HuH-7 (cell line): ENCODE results near the gene OR2A2.
"Not testable (repeated sequence)": the region's sequence is repeated elsewhere in the genome, so short reads cannot be mapped to it uniquely, and the experiment has no call there.

Source experiments
- DNase-seq: peaks from one replicate; pipeline ENCODE4 v3.0.0; 2011; ENCODE audit warnings: low spot score

The OR2A2 gene, protein sequence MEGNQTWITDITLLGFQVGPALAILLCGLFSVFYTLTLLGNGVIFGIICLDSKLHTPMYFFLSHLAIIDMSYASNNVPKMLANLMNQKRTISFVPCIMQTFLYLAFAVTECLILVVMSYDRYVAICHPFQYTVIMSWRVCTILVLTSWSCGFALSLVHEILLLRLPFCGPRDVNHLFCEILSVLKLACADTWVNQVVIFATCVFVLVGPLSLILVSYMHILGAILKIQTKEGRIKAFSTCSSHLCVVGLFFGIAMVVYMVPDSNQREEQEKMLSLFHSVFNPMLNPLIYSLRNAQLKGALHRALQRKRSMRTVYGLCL

DNA sequence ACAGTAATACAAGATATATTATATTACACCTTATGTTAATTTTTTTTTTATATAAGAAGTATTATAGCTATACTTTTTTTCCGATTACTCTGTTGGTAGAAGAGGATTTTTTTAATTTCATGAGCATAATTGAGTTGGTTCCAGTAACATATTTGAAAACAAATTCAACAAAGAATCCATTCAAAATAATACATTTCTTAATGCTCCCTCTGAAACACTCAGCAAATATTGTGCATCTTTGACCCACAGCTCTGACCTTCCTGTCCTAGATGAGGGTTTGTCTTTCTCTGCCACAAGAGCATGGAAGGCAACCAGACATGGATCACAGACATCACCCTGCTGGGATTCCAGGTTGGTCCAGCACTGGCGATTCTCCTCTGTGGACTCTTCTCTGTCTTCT lies at the start of gene OR2A2:
Gene OR2A2 (plus strand): TSS at position 301 of the 400 bp plus-strand sequence. CDS start 0 bp downstream, at position 301.
- no peak for DNase-seq

DNA sequence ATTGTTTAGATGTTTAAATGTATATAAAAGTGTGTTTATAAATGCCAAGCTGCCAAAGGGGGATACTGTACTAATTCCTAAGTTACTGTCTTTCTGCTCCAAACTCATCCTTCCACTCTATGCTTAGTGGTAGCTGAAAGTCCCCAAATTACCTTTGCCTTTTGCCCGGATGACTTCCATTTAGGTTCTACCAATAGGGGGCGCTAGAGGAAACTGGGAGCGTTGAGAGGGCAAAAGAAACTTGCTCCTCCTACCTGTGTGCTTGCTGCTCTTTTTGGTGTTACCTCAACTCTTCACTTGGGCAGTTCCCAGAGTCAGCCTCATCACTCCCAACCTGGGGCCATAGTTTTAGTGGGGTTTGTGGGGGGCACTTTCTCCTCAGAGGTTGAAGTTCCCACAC lies 45.7 kb upstream of the OR2A2 start:
- no peak for DNase-seq

GRCh38 chr7:144069511-144069910 lies 39.9 kb upstream of the OR2A2 start, which contains the start of gene OR2A25:
OR2A25 (plus strand) TSS chr7:144069811; CDS start chr7:144074220, 4,409 bp downstream.
- no peak for DNase-seq

DNA sequence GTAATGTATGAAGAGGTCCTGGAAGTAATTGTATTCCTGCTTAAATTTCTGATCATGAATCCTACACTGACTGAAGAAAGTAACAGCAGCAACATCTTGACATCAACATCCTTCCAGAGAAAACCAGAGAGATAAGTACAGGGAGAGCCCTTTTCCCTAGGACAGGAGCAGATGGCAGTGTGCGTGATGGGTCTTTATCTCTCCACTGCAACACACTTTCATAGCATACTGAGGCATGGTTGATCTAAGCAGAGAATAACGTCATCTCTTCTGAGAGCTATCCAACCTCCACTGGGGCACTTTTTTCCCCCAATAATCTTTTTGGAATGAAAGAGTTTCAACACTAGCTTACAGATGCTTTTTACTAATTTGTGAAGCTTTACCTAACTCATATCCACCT lies 39.4 kb upstream of the OR2A2 start:
- no peak for DNase-seq

GRCh38 chr7:144074374-144074773 lies 35.0 kb upstream of the OR2A2 start:
- DNase-seq, result no peak

DNA sequence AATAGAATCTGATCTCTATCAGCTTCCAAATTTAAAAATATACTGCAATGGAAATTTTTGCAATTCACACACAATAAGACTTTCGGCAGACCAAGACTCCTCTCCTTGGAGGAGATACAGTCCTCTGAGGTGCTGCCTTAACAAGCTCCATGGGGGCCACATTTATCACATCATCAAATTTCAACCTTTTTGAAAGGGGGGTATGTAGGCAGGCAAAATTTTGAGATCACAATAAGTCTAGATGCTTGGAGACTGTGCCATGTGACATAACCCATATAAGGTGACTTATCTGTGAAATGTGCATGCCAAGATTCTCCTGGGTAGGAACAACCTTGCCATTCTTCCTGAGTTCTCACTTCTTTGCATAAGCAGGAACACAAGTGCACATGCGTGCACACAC lies 23.4 kb upstream of the OR2A2 start, which contains the start of gene OR2A12:
Gene OR2A12 (plus strand): TSS at position 301 of the 400 bp plus-strand sequence. CDS start 8,830 bp downstream, outside the sequence.
- DNase-seq, result no peak

- DNase-seq, result no peak
These were observed 22.7 kb upstream of the OR2A2 start for GRCh38 chr7:144086730-144087129.

DNA sequence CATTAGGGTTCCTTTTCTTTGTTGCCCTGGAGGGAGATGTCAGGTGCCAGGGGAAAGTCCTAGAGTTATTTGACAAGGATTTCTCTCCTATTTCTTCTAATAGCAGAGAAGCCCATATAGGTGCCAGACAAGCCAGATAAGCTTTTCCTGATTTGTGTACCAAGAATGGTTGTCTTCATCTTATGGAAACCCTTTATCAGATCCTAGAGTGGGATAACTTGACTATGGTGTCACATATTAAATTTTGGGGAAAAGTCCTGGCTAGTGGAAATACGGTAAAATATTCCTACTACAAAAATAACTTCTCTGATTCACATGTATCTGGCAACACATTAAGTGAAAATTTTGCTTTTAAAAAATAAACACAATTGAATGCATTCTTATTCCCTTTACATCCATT lies 22.2 kb upstream of the OR2A2 start:
- no peak for DNase-seq

- no peak for DNase-seq
These were observed 18.7 kb upstream of the OR2A2 start for GRCh38 chr7:144090667-144091066.

DNA sequence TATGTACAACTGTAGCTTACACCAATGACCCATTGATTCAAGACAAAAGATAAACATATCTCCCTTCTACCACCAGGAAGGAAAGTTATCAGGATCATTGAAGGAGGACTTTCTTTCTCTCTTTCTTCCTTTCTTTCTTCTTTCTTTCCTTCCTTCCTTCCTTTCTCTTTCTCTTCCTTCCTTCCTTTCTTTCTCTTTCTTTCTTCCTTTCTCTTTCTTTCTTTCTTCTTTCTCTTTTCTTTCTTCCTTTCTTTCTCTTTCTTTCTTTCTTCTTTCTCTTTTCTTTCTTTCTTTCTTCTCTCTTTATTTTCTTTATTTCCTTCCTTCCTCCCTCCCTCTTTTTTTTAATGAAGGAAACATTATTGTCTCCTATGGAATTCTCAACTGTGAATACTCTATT lies 10.6 kb upstream of the OR2A2 start:
- DNase-seq, result no peak

- no peak for DNase-seq
These were observed 8.8 kb upstream of the OR2A2 start for GRCh38 chr7:144100607-144101006.

DNA sequence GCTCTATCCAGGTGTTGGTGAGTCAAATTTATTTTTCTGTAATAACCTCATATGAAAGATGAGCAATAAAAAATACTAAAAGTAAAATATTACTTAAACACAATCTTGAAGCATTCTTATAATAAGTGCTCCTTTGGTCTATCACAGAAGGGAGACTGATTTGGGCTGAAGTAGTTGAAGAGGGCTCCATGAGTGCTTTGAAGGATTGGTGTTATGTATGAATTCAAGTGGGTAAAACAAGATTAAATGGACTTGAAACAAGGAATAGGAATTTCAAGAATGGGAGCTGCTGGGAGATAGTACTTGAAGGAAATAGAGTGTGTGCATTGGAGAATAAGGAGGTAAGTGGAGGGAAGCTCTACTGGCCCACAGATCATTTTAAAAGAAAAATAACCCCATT lies 7.3 kb upstream of the OR2A2 start:
- no peak for DNase-seq

GRCh38 chr7:144105211-144105610 lies 4.2 kb upstream of the OR2A2 start:
- no peak for DNase-seq

DNA sequence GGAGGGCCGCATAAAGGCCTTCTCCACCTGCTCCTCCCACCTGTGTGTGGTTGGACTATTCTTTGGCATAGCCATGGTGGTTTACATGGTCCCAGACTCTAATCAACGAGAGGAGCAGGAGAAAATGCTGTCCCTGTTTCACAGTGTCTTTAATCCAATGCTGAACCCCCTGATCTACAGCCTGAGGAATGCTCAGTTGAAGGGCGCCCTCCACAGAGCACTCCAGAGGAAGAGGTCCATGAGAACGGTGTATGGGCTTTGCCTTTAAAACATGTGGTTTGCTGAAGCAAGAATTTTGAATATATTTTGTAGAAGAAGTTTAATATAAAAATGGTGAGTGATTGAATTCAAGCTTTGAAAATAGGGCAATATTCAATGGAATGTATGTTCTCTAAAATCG lies 889 bp downstream of the OR2A2 start:
- DNase-seq, result no peak

- no peak for DNase-seq
These were observed 4.3 kb downstream of the OR2A2 start for GRCh38 chr7:144113651-144114050.

GRCh38 chr7:144118341-144118740 lies 9.0 kb downstream of the OR2A2 start:
- no peak for DNase-seq

DNA sequence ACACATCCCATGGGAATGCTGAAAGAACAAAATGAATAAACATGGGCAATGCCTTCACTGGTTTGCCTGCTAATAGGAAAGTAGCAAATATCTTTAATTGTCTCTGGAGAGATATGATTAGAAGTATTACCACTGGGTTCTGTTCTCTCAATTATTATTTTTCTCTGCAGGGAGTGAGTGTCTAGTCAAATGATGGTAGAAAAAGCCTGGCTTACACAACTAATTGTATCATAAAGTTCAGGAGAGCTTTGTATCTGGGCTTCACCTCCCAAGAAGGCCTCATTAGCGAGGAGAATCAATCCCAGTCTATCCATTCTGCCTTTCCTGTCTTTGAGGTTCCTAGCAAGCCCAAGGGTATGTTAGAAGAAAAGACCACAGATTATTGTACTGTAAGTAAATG lies 13.5 kb downstream of the OR2A2 start, which contains the start of gene OR2A14:
Gene OR2A14 (plus strand): TSS at position 301 of the 400 bp plus-strand sequence. CDS start 5,937 bp downstream, outside the sequence.
- DNase-seq, result no peak

DNA sequence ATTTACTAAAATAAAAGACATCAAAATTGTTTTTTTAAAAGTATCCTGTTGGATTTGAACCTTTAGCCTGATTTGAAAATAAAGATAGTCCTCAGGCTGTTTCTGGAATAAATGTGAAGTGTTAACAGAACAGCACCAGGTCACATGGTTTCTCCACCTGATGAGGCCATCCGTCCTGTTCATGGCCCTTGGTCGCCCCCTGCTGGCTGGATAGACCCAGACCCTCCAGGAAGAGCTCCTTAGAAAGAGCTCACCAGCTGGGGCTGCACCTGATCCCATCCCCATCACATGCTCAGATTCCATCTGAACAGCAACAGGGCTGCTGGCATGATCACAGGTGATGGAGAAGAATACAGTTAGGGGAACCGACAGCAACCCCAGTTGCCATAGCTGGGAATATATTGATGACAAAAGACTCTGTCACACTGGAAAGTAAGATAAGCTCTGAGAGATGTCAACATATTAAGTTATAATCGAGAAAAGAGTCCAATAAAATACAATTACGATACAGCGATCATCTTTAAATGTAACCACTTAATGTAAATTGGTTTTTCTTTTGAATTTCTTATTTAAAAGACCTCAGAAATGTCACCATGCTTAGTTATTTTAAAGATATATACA lies 18.4 kb downstream of the OR2A2 start:
- peak; percentile 75 for DNase-seq

DNA sequence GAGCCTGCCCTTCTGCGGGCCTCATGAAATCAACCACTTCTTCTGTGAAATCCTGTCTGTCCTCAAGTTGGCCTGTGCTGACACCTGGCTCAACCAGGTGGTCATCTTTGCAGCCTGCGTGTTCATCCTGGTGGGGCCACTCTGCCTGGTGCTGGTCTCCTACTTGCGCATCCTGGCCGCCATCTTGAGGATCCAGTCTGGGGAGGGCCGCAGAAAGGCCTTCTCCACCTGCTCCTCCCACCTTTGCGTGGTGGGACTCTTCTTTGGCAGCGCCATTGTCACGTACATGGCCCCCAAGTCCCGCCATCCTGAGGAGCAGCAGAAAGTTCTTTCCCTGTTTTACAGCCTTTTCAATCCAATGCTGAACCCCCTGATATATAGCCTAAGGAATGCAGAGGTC lies 20.2 kb downstream of the OR2A2 start:
- not testable (repeated sequence) for DNase-seq

DNA sequence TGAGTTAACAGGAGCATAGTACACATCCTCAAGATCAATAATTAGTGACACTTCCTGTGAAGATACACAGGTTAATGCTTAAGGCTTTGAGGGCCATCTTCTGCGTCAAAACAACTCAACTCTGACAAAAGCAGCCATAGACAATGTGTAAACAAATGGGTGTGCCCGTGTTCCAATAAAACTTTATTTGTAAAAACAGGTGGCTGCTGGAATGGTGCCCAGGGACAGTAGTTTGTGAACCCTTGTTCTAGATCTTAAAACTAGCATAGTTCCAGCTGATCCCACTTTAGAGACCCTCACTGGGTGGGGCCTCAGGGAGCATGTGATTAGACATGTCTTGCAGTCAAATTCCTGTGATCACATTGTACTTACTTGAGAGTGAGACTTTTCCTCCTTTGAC lies 21.3 kb downstream of the OR2A2 start:
- DNase-seq, result no peak

DNA sequence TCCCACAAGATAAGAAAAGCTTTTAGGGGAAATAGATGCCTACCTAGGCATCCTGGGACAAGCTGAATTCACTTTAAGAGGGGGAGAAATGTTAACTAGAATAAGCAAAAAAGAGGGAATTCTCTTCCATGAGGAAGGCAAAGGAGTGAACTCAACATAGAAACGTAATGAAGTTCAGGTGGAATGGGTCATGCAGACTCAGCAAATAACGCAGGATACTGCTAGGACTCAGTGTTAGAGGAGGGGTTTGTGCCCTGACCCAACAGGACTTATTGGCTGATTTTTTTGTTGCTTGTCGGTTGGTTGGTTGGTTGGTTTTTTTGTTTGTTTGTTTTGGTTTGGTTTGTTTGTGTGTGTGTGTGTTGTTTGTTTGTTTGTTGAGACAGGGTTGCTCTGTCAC lies 22.9 kb downstream of the OR2A2 start:
- no peak for DNase-seq

- DNase-seq, result no peak
These were observed 23.9 kb downstream of the OR2A2 start for GRCh38 chr7:144133307-144133706.

- no peak for DNase-seq
These were observed 24.7 kb downstream of the OR2A2 start for GRCh38 chr7:144134116-144134515.

GRCh38 chr7:144137501-144137900 lies 28.1 kb downstream of the OR2A2 start:
- no peak for DNase-seq
